GM18498 (cell line): ENCODE data around the gene SH2D3C.
"Not testable (repeated sequence)": the region's sequence is repeated elsewhere in the genome, so short reads cannot be mapped to it uniquely, and the experiment has no call there.

Experiments used
- ATAC-seq: cut with Tn5 transposase; IDR thresholded peaks from one replicate; pipeline ENCODE4 v1.9.1; 2021; ENCODE audit warnings: mild to moderate bottlenecking, moderate library complexity; ENCODE audit not compliant: unreplicated experiment

The SH2D3C gene

DNA sequence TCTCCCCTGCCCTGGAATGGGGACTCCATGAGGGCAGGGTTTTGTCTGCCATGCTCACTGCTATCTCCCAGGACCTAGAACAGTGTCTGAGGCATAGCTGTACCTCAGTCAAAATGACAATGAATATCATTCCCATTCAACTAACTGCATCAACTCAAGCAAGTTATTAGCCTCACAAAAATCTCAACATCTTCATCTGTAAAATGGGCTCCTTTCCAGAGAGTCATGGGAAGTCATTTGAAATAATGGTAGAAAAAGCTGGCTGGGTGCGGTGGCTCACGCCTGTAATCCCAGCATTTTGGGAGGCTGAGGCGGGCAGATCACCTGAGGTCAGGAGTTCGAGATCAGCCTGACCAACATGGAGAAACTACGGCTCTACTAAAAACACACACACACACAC is 9.4 kb downstream of the SH2D3C start:
- ATAC-seq: no peak

DNA sequence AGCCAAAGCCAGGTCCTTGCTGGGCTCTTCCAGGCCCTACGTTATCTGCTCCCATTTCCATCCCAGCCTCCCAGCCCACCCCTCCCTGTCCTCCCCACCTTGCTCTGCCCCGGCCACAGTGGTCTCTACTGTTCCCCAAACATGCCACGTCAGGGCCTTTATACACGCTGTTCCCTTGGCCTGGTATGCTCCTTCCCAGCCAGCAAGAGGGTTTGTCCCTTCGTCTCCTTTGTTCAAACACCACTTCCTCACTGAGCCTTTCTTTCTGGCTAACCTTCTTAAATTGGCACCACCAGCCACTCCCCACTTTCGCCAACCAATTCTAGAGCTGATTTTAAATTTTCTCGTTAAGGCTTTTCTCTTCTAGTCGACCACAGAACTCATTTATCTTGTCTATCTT is 9.8 kb downstream of the SH2D3C start:
- ATAC-seq: no peak

DNA sequence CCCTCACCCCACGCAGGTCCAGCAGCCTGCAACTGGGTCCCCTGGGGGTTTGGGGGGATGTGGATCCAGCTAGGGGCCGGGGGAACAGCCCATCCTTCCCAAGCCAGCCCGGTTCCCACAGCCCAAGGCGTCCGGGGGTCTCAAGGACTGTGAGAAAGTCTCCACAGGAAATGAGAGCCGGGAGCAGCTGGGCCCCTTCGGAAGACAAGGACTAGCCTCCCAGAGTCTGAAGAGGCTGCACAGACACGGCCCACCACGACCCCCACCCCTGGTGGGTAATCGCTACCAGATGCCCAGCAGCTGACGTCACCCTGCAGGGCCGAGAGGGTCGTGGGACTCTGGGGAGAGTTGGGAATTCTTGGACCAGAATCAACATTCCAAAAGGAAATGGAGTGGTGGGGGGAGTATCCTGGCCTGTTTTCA is 10.5 kb downstream of the SH2D3C start:
- no peak for ATAC-seq

DNA sequence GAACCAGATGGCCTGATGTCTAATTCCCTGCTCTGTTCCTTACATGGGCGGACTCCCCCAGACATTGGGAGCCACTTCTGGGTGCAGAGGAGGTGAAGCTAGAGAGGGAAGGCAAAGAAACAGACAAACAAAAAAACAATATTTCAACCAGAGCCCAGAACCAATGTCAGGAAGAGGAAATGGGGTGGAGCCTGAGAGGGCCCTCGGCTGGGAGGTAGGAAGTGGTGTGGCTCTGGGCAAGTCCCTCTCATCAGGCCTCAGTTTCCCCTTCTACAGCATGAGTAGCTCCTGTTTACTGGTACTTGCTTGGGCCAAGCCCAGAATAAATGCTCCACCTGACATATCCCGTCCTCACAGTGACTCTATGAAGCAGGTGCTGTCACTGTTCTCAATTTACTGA is 11.1 kb downstream of the SH2D3C start:
- no peak for ATAC-seq

DNA sequence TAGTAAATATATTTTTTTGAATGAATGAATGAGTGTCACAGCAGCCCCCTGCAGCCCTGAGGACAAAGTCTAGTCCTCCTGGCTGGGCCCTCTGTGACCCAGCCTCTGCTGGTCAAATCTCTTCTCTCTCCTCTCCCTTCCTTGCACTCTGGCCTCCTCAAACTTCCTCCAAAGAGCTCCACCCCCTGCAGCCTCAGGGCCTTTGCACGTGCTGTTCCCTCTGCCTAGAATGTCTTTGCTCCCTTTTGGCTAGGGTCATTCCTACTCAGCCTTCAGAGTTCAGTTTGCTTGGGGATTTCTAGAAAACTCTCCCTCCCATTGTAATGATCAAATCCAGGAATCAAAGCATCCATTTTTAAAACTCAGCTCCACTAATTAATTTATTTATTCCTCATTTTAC is 13.0 kb downstream of the SH2D3C start:
- ATAC-seq: no peak

DNA sequence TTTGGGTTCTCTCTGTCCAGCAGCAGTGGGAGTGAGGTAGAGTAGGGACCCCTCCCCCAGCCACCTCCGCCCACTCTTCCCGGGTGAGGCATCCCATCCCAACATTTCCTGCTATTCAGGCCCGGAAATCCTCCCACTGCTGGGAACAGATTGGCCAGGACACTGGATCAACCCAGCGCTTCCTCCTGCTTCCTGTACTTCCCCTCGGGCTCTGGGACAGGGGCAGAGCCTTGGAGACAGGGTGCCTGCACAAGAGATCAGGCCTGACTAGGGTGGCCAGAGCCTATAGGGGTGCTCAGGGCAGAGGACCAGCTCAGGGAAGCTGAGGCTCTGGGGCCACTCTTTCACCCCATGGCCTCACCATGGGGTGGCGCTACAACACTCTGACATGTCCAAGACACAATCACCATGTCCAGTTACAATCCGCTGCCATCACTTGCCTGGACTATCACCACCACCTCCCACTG is 14.5 kb downstream of the SH2D3C start:
- ATAC-seq: no peak

DNA sequence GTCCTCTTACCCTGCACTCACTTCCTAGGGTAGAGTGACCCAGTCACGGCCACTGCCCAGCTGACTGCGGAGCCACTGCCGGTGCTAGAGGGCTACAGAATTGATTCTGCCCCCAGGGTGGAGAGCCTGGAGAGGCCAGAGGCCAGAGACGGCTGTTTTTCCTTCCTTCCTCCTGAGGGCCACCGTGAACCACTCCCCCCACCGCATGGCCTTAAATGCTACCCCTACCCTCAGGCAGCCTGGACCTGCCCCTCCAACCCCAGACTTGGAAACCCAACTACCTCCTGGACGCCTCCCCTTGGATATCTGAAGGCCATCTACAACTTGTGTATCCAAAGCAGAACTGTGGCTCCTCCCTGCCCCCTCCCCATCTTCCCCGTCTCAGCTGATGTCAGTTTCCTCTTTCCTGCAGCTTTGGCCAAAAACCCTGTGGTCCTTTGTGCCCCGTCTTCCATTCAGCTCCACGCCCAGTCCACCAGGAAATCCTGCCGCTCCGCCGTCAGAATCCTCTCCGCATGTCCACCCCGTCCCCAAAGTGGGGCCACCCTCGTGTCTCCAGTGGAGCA is 16.3 kb downstream of the SH2D3C start:
- no peak for ATAC-seq

DNA sequence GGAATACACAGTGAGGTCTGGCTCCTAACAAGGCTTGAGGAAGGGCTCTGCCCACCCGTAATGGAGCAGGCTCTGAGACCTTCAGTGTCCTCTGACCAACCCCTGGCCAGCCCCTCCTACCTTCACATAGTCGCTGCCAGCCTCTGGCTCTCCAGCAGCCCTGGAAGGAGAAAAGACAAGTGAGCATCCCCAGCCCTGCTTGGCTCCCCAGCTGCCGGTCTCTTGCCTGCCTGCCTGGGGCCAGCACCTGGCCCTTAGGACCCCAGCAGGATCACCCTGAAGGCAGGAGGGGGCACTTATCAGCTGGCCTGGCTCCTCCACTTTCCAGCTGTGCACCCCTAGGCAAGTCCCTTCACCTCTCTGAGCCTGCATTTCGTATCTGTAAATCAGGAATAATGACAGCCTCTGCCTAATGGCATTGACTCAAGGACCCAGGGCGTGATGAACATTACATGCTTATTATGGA is 16.9 kb downstream of the SH2D3C start:
- no peak for ATAC-seq

DNA sequence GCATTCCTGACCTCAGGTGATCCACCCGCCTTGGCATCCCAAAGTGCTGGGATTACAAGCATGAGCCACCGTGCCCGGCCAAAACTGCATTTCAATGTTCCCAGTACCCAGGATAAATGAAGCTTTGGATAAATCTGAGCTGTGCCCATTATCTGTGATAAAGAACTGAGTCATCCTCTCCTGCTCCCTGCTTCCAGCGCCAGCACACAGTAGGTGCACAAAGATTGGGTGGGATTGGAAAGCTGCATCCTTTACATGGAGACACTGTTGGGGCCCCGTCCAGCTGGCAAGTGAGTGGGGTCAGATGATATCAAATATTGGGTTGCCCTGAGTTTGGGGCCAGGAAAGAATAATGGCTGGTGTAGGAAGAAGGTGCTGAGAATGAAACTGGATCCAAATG is 17.4 kb downstream of the SH2D3C start:
- ATAC-seq: no peak

DNA sequence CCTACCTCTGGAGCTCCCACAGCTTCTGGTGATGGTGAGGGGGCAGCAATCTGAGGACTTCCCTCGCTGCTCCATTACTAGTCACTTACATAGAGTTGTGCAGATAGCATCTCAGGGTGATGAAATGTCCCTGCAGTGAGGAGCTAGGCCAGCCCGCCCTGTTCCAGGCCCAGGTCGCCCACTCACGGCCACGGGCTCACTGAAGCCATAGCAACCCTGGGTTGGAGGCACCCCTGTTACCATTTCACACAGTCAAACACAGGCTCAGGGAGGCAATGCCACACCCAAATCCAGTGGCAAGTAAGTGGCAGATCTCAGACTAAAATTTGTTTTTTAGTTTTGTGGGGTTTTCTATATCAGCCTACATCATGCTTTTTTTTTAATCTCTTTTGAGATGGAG is 19.6 kb downstream of the SH2D3C start:
- ATAC-seq: no peak

DNA sequence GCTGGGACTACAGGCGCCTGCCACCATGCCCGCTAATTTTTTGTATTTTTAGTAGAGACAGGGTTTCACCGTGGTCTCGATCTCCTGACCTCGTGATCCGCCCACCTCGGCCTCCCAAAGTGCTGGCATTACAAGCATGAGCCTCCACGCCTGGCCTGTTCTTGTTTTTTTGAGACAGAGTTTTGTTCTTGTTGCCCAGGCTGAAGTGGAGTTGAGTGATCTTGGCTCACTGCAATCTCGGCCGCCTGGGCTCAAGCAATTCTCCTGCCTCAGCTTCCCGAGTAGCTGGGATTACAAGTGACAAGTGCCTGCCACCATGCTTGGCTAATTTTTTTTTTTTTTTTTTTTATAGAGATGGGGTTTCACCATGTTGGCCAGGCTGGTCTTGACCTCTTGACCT is 21.7 kb downstream of the SH2D3C start:
- ATAC-seq: not testable (repeated sequence)

DNA sequence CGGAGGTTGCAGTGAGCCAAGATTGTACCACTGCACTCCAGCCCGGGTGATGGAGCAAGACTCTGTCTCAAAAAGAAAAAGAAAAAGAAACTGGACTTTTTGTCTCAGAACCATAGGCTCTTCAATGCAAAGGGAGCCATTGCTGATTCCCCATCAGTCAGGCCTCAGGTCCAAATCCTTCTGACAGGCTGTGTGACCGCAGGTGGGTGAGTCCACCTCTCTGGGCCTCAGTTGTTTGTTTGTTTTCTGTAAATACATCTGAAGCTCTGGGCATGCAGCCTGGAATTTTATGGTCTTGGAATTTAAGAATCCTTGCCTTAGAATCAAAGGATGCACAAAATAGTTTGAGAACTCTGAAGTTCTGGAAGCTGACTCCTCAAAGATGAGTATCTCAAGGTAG is 22.2 kb downstream of the SH2D3C start:
- ATAC-seq: no peak

DNA sequence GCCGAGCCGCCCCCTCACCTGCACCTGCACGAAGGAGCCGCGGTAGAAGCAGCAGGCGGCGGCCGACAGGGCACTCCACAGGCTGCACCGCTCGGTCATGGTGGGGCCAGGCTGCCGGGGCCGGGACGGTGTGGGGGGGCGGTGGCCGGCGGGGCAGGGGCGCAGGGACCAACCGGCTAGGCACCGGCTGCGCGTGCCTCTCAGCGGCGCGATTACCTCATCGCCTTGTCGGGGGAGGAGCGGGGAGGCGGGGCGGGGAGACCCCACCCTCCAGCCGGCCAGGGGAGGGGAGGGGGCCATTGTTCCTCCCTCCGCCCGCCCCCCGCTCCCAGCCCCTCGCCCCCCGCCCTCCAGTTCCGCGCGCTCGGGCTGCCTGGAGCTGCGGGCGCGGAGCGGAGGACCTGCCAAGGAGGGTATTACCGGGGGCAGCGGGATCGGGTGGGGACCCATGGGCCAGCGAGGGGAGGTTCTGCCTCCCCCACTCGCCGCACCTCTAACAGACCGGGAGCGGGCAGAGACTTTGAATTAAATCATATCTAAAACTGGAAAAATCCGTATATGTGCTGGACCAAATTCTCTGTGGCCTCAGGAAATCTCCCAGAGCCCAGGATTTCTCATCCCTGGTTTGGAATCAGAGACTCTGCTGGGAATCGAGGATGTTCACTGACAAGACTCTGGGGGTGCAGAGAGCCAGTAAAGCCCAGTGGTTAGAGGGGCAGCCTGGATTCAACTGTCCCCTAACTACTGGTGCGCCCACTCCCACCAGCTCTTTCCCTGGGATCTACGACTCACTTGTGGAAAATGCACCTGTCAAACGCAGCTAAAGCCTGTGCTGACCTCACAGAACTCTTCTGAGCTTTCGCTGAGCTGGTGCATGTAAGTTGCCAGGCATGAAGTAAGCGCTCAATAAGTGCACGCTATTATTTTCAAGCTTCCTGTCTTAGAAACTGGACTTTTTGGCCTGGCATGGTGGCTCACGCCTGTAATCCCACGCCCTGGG is 23.1 kb downstream of the SH2D3C start:
- no peak for ATAC-seq

DNA sequence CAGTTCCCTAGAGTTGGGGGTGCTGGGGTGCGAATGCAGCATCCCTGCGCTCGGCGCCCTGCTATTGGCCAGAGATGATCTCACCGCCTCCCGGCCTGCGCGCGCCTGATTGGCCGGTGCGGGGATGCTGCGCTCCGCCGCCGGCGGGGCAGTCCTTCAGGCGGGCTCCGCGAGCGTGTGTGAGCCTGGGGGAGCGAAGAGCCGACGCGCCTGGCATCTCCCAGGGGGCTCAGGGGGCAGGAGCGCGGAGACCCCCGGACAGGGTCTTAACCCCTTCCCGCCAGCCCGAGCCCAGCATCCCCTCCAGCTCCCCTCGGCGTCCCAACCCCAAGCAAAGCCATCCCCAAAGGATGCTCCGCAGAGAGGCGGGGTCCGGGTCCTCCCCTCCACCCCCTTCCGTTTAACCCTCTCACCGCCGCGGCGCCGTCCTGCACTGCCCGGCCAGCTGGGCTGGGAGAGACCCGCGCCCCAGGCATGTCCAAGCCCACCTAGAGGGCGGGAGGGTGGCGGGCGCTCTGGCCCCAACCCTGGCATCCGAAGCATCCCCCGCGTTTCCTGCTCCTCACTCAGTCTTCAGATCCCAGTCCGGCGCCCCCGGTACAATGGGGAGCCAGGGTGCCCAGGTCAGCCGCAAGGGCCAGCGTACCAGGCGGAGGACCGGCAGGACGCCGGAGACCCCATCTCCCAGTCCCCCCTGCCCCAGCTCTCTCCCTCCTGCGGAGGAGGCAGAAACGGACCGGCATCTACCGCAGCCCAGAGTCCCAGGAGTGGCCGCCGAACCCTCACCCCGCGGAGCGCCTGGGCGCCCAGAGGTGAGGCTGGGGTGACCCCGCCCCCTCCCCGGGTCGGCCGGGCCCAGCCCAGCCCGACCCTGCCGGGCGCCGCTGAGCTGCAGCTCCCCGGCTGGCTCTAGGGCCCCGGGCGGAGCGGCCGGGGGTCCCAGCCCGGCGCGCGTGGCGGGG is 24.1 kb downstream of the SH2D3C start:
- ATAC-seq: no peak

DNA sequence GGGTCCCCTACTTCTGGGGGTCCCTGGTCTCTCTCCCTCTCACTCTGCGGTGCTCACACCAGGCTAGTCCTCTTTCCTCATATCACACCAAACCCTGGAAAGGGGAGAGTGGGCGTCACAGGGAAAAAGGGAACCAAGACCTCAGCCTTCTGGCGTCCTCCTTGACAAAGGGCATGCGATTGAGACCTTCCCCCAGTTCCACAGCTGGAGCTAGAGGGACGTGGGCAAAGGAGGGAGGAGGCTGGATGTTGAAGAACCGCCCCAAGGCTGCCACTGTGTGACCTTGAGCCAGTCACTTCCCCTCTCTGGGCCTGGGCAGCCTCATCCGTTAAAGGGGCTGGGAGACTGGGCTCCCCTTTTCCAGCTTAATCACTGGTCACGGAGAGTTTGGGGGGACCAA is 24.8 kb downstream of the SH2D3C start:
- no peak for ATAC-seq

DNA sequence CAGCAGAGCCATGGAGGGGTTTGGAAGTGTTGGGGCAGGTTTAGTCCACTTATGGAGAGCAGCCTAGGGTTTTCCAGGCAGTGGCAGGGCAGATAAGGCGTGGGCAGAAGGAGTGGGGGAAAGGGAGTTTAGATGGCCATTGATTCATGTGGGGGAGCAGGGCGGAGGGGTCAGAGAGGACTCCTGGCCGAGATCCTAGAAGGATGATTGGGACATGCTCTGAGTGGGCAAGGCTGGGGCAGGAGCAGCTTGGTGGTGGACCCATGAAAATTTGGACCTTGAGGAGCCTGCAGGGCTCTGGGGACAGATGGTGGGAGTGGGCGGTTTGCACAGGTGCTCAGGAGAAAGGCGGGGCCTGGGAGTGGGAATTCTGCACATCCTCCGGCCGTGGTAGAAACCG is 25.3 kb downstream of the SH2D3C start:
- no peak for ATAC-seq

DNA sequence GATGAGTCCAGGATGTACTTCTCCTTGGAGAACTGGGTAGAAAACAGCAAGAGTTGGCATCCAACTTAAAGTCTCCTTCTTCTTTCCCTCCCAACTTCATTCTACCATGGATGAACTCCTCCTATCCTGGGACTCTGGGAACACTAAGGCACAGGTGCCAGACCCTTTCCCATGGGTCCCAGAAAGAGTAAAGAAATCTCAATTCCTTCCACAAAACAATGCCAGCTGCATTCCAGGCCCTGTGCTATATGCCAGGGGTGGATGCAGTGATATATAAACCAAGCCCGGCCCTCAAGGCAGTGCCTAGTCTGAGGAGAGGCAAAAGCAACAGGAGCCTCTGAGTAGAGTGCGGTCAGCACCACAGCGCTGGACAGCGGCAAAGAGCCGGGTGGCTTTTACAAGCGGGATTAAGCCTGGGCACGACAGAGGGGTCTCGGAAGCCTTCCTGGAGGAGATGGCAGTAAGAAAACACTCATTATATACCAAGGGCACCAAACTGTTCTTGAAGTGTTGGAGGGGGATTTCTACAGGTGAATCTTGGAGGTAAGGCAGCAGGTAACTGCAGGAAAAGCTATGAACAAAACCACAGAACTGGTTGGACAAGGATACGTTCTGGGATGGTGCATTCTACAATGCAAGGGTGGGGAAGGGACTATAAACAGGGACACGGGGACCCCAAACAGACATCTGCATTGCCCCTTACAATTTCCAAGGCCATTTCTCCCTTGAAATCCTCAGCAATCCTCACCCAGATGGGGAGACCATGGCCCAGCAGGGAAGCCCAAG is 27.0 kb downstream of the SH2D3C start:
- no peak for ATAC-seq

DNA sequence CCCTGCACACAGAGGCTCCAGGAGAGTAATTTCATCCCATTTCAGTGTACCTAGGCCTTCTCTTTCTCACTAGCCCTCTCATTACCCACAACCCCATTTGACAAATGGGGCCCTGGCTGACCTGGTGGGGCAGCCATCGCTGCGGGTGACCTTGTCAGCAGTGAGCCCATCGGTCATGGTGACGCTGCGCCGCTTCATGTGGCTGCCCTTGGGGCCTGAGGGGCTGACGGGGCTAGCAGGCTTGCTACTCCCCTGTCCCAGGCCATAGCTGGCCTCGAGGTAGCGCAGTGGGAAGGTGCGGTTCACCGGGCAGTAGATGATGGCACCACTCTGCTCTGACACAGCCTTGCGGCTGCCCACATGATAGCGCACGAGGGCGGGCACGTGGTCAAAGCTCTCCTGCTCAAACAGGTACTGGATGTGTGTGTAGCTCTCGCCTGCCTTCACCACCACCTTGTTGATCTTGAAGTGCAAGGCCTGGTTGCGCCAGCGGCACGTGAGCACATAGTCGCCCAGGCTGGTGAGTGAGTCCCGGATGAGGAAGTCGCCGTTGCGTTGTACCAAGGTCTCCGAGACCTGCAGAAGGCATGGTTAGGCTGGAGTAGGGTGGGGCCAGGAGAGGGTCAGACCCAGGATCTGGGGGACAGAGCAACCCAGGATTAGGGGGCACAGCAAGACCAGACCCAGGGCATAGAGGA is 29.2 kb downstream of the SH2D3C start:
- ATAC-seq: no peak

DNA sequence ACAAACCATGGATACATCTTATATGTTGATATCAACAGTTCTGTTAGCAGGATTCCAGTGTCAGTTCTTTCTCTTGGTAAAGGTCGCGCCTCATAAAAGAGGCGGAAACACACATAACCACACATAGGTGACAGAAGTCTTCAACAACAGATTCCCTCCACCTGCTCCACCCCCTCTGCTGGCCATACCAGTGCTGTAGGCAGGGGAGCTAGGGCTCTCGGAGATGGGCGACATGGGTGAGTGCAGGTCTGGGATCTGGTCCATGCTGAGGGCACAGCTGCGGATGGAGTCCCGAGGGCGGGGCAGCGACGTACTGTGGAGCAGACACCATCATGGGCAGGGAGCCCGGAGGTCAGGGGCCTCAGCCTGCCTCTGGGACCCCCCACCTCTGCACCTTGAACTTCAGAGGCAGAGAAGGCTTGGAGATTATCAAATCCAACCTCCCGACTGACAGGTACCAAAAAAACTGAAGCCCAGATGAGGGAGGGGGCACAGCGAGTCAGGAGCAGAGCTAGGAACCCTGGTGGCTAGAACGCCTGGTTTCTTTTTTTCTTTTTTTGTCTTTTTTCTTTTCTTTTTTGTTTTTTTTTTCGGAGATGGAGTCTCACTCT is 31.4 kb downstream of the SH2D3C start:
- no peak for ATAC-seq
